ENCODE data around the gene KCNQ2.
"Not testable (repeated sequence)": the region's sequence is repeated elsewhere in the genome, so short reads cannot be mapped to it uniquely, and the experiment has no call there.

KCNQ2 gene

DNA sequence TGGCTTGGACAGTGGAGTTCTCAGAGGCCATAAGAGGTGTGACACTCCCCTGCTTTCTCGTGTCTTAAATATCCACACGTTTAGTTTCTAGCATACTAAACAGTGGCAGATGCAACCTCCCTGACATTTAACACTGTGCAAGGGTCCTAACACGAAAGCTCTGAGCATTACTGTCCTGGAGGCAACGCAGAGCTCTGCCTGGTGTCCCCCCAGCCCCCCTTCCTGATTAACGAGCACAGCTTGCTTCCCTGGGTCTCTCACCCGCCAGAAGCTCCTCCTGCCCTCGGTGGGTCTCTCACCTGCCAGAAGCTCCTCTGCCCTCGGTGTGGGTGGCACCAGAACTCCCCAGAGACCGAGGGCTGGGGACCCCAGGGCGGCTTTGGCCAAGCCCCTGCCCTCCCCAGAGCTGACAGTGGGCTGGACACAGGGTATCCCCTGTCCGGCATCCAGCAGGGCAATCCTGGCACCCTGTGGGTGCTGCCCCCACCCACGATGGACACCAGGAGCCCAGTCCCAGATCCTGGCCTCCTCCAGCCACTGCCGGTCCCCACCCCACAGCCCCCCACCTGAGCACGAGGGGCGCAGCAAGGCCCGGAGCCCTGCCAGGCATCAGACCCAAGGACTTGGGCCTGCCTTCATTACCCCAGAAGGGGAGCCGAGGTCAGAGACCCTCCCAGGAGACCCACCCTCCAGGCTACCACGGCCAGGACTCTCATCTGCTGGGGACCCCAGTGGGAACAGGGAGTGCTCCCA is 12.4 kb upstream of the KCNQ2 start:
- Histone ChIP-seq H3K27me3 (ENCODE audit: control insufficient read depth, insufficient read depth, low read length) (peaks cover 63% of the 10 kb centered on the region), H3K36me3 (ENCODE audit: insufficient read depth, low read length) (no peaks in the 10 kb centered on the region), H3K4me3 (ENCODE audit: low read length) (no peak overlapping the region), H3K9me3 (replicated peaks; ENCODE audit: low read length) (no peaks in the 10 kb centered on the region), H3K4me1 (ENCODE audit: control insufficient read depth, insufficient read depth, low read length) (no peaks in the 10 kb centered on the region), H3K4me2 (ENCODE audit: low read length) (no peak overlapping the region), H3K9ac (ENCODE audit: low read depth, low read length) (no peak overlapping the region)

DNA sequence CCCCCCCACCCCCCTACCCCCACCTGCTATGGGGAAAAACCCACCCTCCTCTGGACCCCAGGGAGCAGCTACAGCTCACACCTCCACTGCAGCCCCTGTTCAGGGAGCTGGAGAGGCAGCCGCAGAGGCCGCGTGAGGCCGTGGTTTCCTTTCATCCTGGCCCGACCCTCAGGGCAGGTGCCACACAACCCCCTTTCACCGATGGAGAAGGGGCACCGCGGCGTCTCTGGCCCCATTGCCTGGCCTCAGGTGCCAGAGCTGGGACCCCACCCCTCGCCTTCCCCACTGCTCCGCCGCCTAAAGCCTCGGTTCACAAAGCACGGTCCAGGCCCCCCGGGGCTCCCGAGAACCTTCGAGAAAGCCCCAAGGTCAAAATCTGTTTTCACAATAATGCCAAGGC is 11.8 kb upstream of the KCNQ2 start:
- no peak overlapping the region for H3K4me3 ChIP-seq (ENCODE audit: low read length)
- H3K9me3 ChIP-seq (replicated peaks; ENCODE audit: low read length) = no peaks in the 10 kb centered on the region
- peaks cover 59% of the 10 kb centered on the region for H3K27me3 ChIP-seq (ENCODE audit: control insufficient read depth, insufficient read depth, low read length)
- H3K36me3 ChIP-seq (ENCODE audit: insufficient read depth, low read length) = no peaks in the 10 kb centered on the region
- H3K4me1 ChIP-seq (ENCODE audit: control insufficient read depth, insufficient read depth, low read length) = no peaks in the 10 kb centered on the region
- no peak overlapping the region for H3K9ac ChIP-seq (ENCODE audit: low read depth, low read length)
- H3K4me2 ChIP-seq (ENCODE audit: low read length) = no peak overlapping the region

DNA sequence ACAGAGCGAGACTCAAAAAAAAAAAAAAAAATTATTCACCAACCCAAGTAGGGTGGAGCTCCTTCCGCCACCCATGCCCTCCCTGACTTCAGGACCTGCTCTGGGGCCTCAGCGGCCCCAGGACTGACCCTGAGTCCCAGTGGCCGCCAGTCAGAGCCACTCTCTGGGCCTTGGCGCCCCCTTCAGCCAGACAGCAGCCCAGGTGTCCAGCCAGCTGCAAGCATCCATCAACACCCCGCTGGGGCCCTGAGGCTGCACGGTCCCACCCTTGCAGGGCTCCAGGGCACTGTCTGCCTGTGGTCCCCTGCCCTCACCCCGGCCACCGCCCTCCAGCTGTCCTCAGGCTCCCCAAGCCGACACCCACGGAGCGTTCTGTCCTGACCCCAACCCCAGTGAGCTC is 11.4 kb upstream of the KCNQ2 start:
- Histone ChIP-seq H3K9me3 (replicated peaks; ENCODE audit: low read length) (no peaks in the 10 kb centered on the region), H3K4me1 (ENCODE audit: control insufficient read depth, insufficient read depth, low read length) (no peaks in the 10 kb centered on the region), H3K36me3 (ENCODE audit: insufficient read depth, low read length) (no peaks in the 10 kb centered on the region), H3K4me2 (ENCODE audit: low read length) (no peak overlapping the region), H3K27me3 (ENCODE audit: control insufficient read depth, insufficient read depth, low read length) (peaks cover 55% of the 10 kb centered on the region), H3K4me3 (ENCODE audit: low read length) (no peak overlapping the region), H3K9ac (ENCODE audit: low read depth, low read length) (no peak overlapping the region)

GRCh38 chr20:63482021-63482587 is 9.6 kb upstream of the KCNQ2 start:
- Histone ChIP-seq H3K27me3 (ENCODE audit: control insufficient read depth, insufficient read depth, low read length) (peaks cover 57% of the 10 kb centered on the region), H3K9me3 (replicated peaks; ENCODE audit: low read length) (no peaks in the 10 kb centered on the region), H3K9ac (ENCODE audit: low read depth, low read length) (no peak overlapping the region), H3K4me3 (ENCODE audit: low read length) (no peak overlapping the region), H3K36me3 (ENCODE audit: insufficient read depth, low read length) (no peaks in the 10 kb centered on the region), H3K4me1 (ENCODE audit: control insufficient read depth, insufficient read depth, low read length) (no peaks in the 10 kb centered on the region), H3K4me2 (ENCODE audit: low read length) (no peak overlapping the region)

- Histone ChIP-seq H3K36me3 (ENCODE audit: insufficient read depth, low read length) (no peaks in the 10 kb centered on the region), H3K9ac (ENCODE audit: low read depth, low read length) (no peak overlapping the region), H3K27me3 (ENCODE audit: control insufficient read depth, insufficient read depth, low read length) (peaks cover 61% of the 10 kb centered on the region), H3K4me1 (ENCODE audit: control insufficient read depth, insufficient read depth, low read length) (no peaks in the 10 kb centered on the region), H3K4me3 (ENCODE audit: low read length) (no peak overlapping the region), H3K4me2 (ENCODE audit: low read length) (no peak overlapping the region), H3K9me3 (replicated peaks; ENCODE audit: low read length) (no peaks in the 10 kb centered on the region)
These were observed 9.0 kb upstream of the KCNQ2 start for GRCh38 chr20:63481503-63481902.

DNA sequence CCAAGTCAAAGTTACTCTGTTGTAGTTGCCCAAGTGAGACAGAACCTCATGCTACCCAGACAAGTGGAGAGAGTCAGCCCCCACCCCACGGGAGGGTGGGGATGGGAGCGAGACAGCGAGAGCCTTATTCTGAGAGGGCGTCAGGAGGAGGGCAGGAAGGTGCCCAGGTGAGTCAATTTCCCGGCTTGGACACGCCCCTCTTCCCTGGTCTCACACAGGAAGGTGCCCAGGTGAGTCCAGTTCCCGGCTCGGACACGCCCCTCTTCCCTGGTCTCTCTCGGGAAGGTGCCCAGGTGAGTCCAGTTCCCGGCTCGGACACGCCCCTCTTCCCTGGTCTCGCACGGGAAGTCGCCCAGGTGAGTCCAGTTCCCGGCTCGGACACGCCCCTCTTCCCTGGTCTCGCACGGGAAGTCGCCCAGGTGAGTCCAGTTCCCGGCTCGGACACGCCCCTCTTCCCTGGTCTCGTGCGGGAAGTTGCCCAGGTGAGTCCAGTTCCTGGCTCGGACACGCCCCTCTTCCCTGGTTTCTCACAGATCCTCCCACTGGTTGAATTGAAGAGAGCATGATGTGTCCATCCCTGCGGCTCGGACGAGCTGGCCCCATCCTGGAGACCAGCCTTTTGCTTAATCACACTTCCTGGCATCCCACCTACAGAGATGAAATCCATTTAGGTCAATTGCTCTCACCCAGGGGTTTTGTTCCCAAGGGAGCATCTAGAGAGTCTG is 7.4 kb upstream of the KCNQ2 start:
- H3K9me3 ChIP-seq (replicated peaks; ENCODE audit: low read length); H3K9ac ChIP-seq (ENCODE audit: low read depth, low read length); H3K4me1 ChIP-seq (ENCODE audit: control insufficient read depth, insufficient read depth, low read length); H3K4me3 ChIP-seq (ENCODE audit: low read length); H3K4me2 ChIP-seq (ENCODE audit: low read length); H3K36me3 ChIP-seq (ENCODE audit: insufficient read depth, low read length): not testable (repeated sequence)
- H3K27me3 ChIP-seq (ENCODE audit: control insufficient read depth, insufficient read depth, low read length) = peaks cover 61% of the 10 kb centered on the region

DNA sequence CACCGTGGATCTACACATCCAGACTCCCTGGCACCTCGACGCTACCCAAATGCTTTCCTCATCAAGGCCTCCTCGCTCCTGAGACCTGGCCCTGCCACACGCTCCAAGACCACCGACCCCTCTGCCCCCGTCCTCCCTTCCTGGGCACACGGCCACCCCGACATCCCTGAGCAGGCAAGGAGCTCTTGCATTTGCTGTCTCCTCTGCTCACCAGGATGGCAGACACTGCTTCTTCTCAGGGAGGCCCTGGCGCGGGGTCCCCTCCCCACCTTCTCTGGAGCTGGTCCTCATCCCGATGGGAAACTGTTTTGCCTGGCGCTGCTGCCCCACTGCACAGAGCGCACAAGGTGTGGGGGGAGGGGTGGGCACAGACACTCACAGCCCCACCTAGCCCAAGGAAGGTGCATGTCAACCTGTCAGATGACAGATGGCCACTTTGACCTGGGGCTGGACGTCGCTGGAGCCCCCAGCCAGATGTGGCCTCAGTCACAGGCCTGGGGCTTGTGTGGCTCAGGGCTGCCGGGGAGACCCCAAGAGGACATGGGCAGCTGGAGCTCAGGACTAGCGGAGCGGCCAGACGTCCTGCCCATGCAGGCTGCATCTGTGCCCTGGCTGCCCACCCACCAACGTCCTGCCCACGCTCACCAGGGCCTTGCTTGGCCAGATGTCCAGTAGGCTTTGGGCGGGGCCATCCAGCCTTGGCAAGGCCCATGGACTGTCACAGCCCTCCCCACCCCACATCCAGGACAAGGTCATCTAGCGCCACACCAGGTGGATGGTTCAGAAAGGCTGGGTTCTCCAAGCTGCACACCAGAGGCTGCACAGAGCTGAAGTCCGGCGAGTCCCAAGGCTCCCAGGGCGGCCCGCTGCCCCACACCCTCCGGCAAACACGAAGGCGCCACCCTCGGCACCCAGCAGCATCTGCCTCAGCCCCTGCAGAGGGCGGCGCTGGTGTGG is 6.2 kb upstream of the KCNQ2 start:
- Histone ChIP-seq H3K36me3 (ENCODE audit: insufficient read depth, low read length) (no peaks in the 10 kb centered on the region), H3K4me3 (ENCODE audit: low read length) (no peak overlapping the region), H3K4me1 (ENCODE audit: control insufficient read depth, insufficient read depth, low read length) (no peaks in the 10 kb centered on the region), H3K4me2 (ENCODE audit: low read length) (no peak overlapping the region), H3K9me3 (replicated peaks; ENCODE audit: low read length) (no peaks in the 10 kb centered on the region), H3K27me3 (ENCODE audit: control insufficient read depth, insufficient read depth, low read length) (peaks cover 67% of the 10 kb centered on the region), H3K9ac (ENCODE audit: low read depth, low read length) (no peak overlapping the region)

- H3K4me3 ChIP-seq (ENCODE audit: low read length) = no peak overlapping the region
- H3K27me3 ChIP-seq (ENCODE audit: control insufficient read depth, insufficient read depth, low read length) = peaks cover 69% of the 10 kb centered on the region
- H3K36me3 ChIP-seq (ENCODE audit: insufficient read depth, low read length) = no peaks in the 10 kb centered on the region
- no peak overlapping the region for H3K9ac ChIP-seq (ENCODE audit: low read depth, low read length)
- H3K9me3 ChIP-seq (replicated peaks; ENCODE audit: low read length) = no peaks in the 10 kb centered on the region
- H3K4me2 ChIP-seq (ENCODE audit: low read length) = no peak overlapping the region
- no peaks in the 10 kb centered on the region for H3K4me1 ChIP-seq (ENCODE audit: control insufficient read depth, insufficient read depth, low read length)
These were observed 5.5 kb upstream of the KCNQ2 start for GRCh38 chr20:63477944-63478343.

DNA sequence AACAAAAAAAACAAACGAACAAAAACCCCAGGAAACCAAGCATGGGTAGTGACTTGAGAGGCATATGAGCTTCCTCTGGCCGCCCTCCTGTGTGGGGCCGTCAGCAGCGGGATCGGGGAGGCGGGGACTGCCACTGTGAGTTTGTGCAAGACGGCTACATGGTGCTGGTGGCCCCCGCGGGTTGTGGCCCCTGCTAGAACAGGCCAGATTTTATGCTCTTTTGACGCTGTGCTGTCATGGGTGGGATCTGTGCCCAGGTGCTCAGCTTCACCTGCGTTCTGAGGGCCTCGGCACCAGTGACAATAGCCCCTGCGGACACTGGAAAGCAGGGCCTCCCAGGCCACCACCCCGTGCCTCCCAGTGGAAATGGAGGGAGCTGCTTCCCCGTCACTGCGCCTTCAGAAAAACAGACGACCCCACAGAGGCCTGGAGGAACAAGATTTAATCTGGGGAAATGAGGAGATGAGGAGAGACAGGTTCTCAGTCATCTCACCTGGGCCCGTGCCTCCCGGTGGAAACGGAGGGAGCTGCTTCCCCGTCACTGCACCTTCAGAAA is 4.7 kb upstream of the KCNQ2 start:
- Histone ChIP-seq H3K36me3 (ENCODE audit: insufficient read depth, low read length) (no peaks in the 10 kb centered on the region), H3K9me3 (replicated peaks; ENCODE audit: low read length) (no peaks in the 10 kb centered on the region), H3K4me3 (ENCODE audit: low read length) (no peak overlapping the region), H3K4me2 (ENCODE audit: low read length) (no peak overlapping the region), H3K9ac (ENCODE audit: low read depth, low read length) (no peak overlapping the region), H3K27me3 (ENCODE audit: control insufficient read depth, insufficient read depth, low read length) (peaks cover 64% of the 10 kb centered on the region), H3K4me1 (ENCODE audit: control insufficient read depth, insufficient read depth, low read length) (no peaks in the 10 kb centered on the region)

DNA sequence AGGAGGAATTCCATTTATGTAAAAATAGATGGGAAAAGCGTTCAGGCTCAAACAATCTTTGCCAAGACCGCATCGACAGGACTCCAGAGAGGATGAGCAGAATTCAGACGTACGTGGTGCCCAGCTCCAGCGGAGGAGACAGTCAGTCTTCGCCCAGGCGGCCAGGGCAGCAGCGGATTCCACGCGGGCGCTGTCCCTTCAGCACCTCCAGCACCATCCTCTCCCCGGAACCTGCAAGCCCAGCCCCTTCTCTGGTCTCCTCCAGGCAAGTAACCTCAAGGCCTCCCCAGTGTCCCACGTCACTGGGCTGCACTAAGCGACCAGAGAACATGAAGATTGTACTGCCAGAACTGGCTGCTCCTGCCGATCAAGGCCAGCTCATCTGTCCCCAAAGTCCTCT is 2.8 kb upstream of the KCNQ2 start:
- no peak overlapping the region for H3K9ac ChIP-seq (ENCODE audit: low read depth, low read length)
- peaks cover 66% of the 10 kb centered on the region for H3K27me3 ChIP-seq (ENCODE audit: control insufficient read depth, insufficient read depth, low read length)
- no peaks in the 10 kb centered on the region for H3K9me3 ChIP-seq (replicated peaks; ENCODE audit: low read length)
- no peak overlapping the region for H3K4me2 ChIP-seq (ENCODE audit: low read length)
- no peaks in the 10 kb centered on the region for H3K4me1 ChIP-seq (ENCODE audit: control insufficient read depth, insufficient read depth, low read length)
- no peaks in the 10 kb centered on the region for H3K36me3 ChIP-seq (ENCODE audit: insufficient read depth, low read length)
- H3K4me3 ChIP-seq (ENCODE audit: low read length) = no peak overlapping the region

Measured in skeletal muscle satellite cell (primary cell).